ENCODE results near the gene INS. TPM values are rescaled to one million over a fixed set of nuclear protein-coding genes. Genes with fewer than 3 reads are reported as not detected.

Gene INS
- total and polyA plus RNA-seq, 2 of the 13 experiments (the other 11 are each of a cell fraction or from before 2014, with no cell fraction given): not detected

- peak; percentile 59 for DNase-seq (ENCODE audit: low spot score)
- no peaks in the 10 kb centered on the region for H4K20me1 ChIP-seq (ENCODE audit: insufficient read depth, low read length)
- in situ Hi-C loops (cut with HindIII; ENCODE audit: extremely low pct_ligation_motif_present, low pct_unique_long_range_greater_than_20kb): no loop called here
- intact Hi-C loops (cut with micrococcal nuclease; ENCODE audit: unreplicated experiment): loop anchor here (1.0 kb wide), 1 partner anchor 113 kb away; no protein-coding TSS in a partner anchor
- H3K79me2 ChIP-seq (ENCODE audit: insufficient read depth, low read length): no peaks in the 10 kb centered on the region
- H2AFZ ChIP-seq (ENCODE audit: low read length): no peak overlapping the region
- BruUV-seq (replicated peaks): no TSS peak
- no peak overlapping the region for H3K4me2 ChIP-seq (ENCODE audit: low read depth, low read length)
- no peak overlapping the region for H3K9ac ChIP-seq (ENCODE audit: insufficient read depth, low read depth, low read length)
- H3K27me3 ChIP-seq (ENCODE audit: control insufficient read depth in 1 of 2, insufficient read depth in 2 of 2, low read length in 2 of 2): peaks cover 6 to 71% of the 10 kb centered on the region in 2 experiments
- ATAC-seq: peak; percentile 82
- no peak overlapping the region for H3K4me3 ChIP-seq (replicated peaks in 1 of 3; ENCODE audit: insufficient read depth in 1 of 3, low read depth in 2 of 3, low read length in 3 of 3)
- H3K4me1 ChIP-seq (ENCODE audit: insufficient read depth, low read length): no peaks in the 10 kb centered on the region
- ChIA-PET POLR2A (no interaction called here), CTCF (ENCODE audit: low intra/inter-chr PET ratio, low total read pairs) (interaction anchor here (1.1 to 2.3 kb wide), 4 partner anchors 8 to 234 kb away, joined by 3 to 28 read pairs (median 5); no protein-coding TSS in a partner anchor)
- no peak overlapping the region for H3K27ac ChIP-seq (ENCODE audit: extremely low read length, insufficient read depth, low read length)
- 25% methylated on average over 4 of the region's 21 CpGs for WGBS (ENCODE audit: low lambda C conversion rate)
- H3K36me3 ChIP-seq (replicated peaks in 1 of 2; ENCODE audit: control insufficient read depth in 1 of 2, insufficient read depth in 2 of 2, low read length in 2 of 2): no peaks in the 10 kb centered on the region
- FAIRE-seq: peak; percentile 63
- no peaks in the 10 kb centered on the region for H3K9me3 ChIP-seq (ENCODE audit: low read length)
- TF ChIP-seq ZBTB42 (CRISPR knock-in tag; IDR thresholded peaks at IDR 0.05) (no peak), HNF4A (CRISPR knock-in tag; IDR thresholded peaks at IDR 0.05) (no peak), ZNF441 (CRISPR knock-in tag; IDR thresholded peaks at IDR 0.05; ENCODE audit: borderline replicate concordance) (no peak), ZNF574 (CRISPR knock-in tag; IDR thresholded peaks at IDR 0.05) (no peak), KAT2B (IDR thresholded peaks at IDR 0.05; ENCODE audit: borderline replicate concordance, low read depth, low read length) (no peak), ZFYVE20 (CRISPR knock-in tag; IDR thresholded peaks at IDR 0.05; ENCODE audit: borderline replicate concordance, low read depth) (no peak), ZNF354B (CRISPR knock-in tag; IDR thresholded peaks at IDR 0.05) (no peak), ZNF329 (CRISPR knock-in tag; IDR thresholded peaks at IDR 0.05; ENCODE audit: low read depth) (no peak), U2AF2 (IDR thresholded peaks at IDR 0.05; ENCODE audit: low read depth, low read length) (no peak), RXRA (CRISPR knock-in tag; IDR thresholded peaks at IDR 0.05) (no peak), BHLHE40 (IDR thresholded peaks at IDR 0.05; ENCODE audit: low read length) (peak; percentile 51; the same call in 1 of the 2 replicates), TFDP1 (CRISPR knock-in tag; IDR thresholded peaks at IDR 0.05; ENCODE audit: borderline replicate concordance) (peak; percentile 59; the same call in 1 of the 2 replicates), AGO1 (IDR thresholded peaks at IDR 0.05; ENCODE audit: low read depth, low read length, poor library complexity, severe bottlenecking) (no peak), ZNF772 (CRISPR knock-in tag; IDR thresholded peaks at IDR 0.05) (no peak), ZNF639 (CRISPR knock-in tag; conservative IDR thresholded peaks at IDR 0.05) (no peak), ZNF749 (CRISPR knock-in tag; IDR thresholded peaks at IDR 0.05; ENCODE audit: borderline replicate concordance) (no peak), ZNF230 (CRISPR knock-in tag; IDR thresholded peaks at IDR 0.05) (no peak), SIX1 (CRISPR knock-in tag; IDR thresholded peaks at IDR 0.05; ENCODE audit: borderline replicate concordance) (no peak), DNMT3B (CRISPR knock-in tag; conservative IDR thresholded peaks at IDR 0.05) (no peak), MYC (CRISPR knock-in tag; IDR thresholded peaks at IDR 0.05; ENCODE audit: borderline replicate concordance) (peak; percentile 64; the same call in 1 of the 2 replicates), ZKSCAN1 (IDR thresholded peaks at IDR 0.05; ENCODE audit: low read length) (no peak)
These were observed 25.8 kb upstream of the INS start for GRCh38 chr11:2186669-2187279.

All from HepG2 (cell line).